A549 (cell line): ENCODE results near the gene BET1L.

Experiments used
- BCL3 ChIP-seq: fragments of >200 bp; sonication (Bioruptor Twin); formaldehyde crosslinking; IDR thresholded peaks from 3 replicates; pipeline ENCODE4 v1.6.1; 2016
- CEBPB ChIP-seq, 2 experiments: fragments of >200 bp in 1 of 2; sonication (Bioruptor Twin) in 1 of 2; formaldehyde crosslinking in 1 of 2; IDR thresholded peaks; 2 replicates each; pipeline ENCODE4 v1.6.1; 2012 to 2016
- CHD2 ChIP-seq: fragments of 150-350 bp; IDR thresholded peaks from 2 replicates; pipeline ENCODE4 v1.6.1; 2014; ENCODE audit warnings: low read length; ENCODE audit not compliant: partially characterized antibody
- CTCF ChIP-seq: fragments of >200 bp; sonication (Bioruptor Twin); formaldehyde crosslinking; IDR thresholded peaks from 3 replicates; pipeline ENCODE4 v1.5.1; 2016
- EHMT2 ChIP-seq: fragments of 200-600 bp; sonication (generic); IDR thresholded peaks from 2 replicates; pipeline ENCODE4 v1.6.1; 2016; ENCODE audit warnings: antibody characterized with exemption, low read depth, mild to moderate bottlenecking, moderate library complexity
- EP300 ChIP-seq, 2 experiments: fragments of >200 bp; sonication (Bioruptor Twin); formaldehyde crosslinking; IDR thresholded peaks; 2 replicates in 1 of 2; 3 replicates in 1 of 2; pipeline ENCODE4 v1.6.1; 2016 to 2017
- HDAC2 ChIP-seq: fragments of 200-600 bp; sonication (generic); IDR thresholded peaks from 2 replicates; pipeline ENCODE4 v1.6.1; 2016
- HOXB5 ChIP-seq: fragments of 250-450 bp; sonication (Bioruptor Pico); IDR thresholded peaks from 2 replicates; pipeline ENCODE4 v1.5.0; 2020; ENCODE audit warnings: mild to moderate bottlenecking, moderate library complexity
- PBX3 ChIP-seq: IDR thresholded peaks from 2 replicates; pipeline ENCODE4 v1.6.1; 2012
- POLR2A ChIP-seq: IDR thresholded peaks from 2 replicates; pipeline ENCODE4 v1.6.1; 2012; ENCODE audit warnings: mild to moderate bottlenecking, low read length
- POLR2AphosphoS2 ChIP-seq: conservative IDR thresholded peaks from 2 replicates; pipeline ENCODE4 v1.6.1; 2012; ENCODE audit warnings: low read length, improper control_type of control experiment, inconsistent platforms
- RAD21 ChIP-seq, 2 experiments: fragments of >200 bp in 1 of 2; sonication (Bioruptor Twin) in 1 of 2; formaldehyde crosslinking in 1 of 2; IDR thresholded peaks in 1 of 2; conservative IDR thresholded peaks in 1 of 2; 2 replicates in 1 of 2; 3 replicates in 1 of 2; pipeline ENCODE4 v1.6.1; 2012 to 2018; ENCODE audit warnings: inconsistent platforms in 1 of 2
- RFX5 ChIP-seq: fragments of 450-650 bp; IDR thresholded peaks from 2 replicates; pipeline ENCODE4 v1.7.1; 2014; ENCODE audit warnings: antibody characterized with exemption, mild to moderate bottlenecking, moderate library complexity

GRCh38 chr11:199782-200181, 7.4 kb downstream of the BET1L start:
- TF ChIP-seq CTCF, result no peak
- TF ChIP-seq EP300 (IDR thresholded peaks at IDR 0.05), result no peak
- TF ChIP-seq HOXB5, result no peak
- no peak for TF ChIP-seq RAD21 (conservative IDR thresholded peaks at IDR 0.05 in 1 of 2, IDR thresholded peaks at IDR 0.05 in 1 of 2)
- TF ChIP-seq POLR2A, result no peak
- TF ChIP-seq PBX3, result no peak
- no peak for TF ChIP-seq CHD2
- no peak for TF ChIP-seq BCL3
- TF ChIP-seq HDAC2, result no peak
- TF ChIP-seq RFX5, result no peak
- TF ChIP-seq EHMT2, result no peak
- no peak for TF ChIP-seq POLR2AphosphoS2
- no peak for TF ChIP-seq CEBPB (IDR thresholded peaks at IDR 0.05)
